GM23338 (cell line): ENCODE measurements around the gene POR.

Source experiments
- CTCF ChIP-seq, 2 experiments: fragments of 200-600 bp in 1 of 2; sonication (generic) in 1 of 2; conservative IDR thresholded peaks; 2 replicates each; pipeline versions ENCODE4 v1.5.1 to v1.6.1; 2016 to 2017; ENCODE audit warnings: antibody characterized with exemption in 2 of 2, low read depth in 2 of 2, mild to moderate bottlenecking in 2 of 2, moderate library complexity in 1 of 2
- TF ChIP-seq, protein P1 (sequence below): fragments of 250-450 bp; sonication (Bioruptor Pico); IDR thresholded peaks from 2 replicates; pipeline ENCODE4 v1.5.0; 2020; ENCODE audit warnings: mild to moderate bottlenecking, moderate library complexity

GRCh38 chr7:75953431-75953830 lies 38.5 kb downstream of the POR start:
- TF ChIP-seq, protein P1, sequence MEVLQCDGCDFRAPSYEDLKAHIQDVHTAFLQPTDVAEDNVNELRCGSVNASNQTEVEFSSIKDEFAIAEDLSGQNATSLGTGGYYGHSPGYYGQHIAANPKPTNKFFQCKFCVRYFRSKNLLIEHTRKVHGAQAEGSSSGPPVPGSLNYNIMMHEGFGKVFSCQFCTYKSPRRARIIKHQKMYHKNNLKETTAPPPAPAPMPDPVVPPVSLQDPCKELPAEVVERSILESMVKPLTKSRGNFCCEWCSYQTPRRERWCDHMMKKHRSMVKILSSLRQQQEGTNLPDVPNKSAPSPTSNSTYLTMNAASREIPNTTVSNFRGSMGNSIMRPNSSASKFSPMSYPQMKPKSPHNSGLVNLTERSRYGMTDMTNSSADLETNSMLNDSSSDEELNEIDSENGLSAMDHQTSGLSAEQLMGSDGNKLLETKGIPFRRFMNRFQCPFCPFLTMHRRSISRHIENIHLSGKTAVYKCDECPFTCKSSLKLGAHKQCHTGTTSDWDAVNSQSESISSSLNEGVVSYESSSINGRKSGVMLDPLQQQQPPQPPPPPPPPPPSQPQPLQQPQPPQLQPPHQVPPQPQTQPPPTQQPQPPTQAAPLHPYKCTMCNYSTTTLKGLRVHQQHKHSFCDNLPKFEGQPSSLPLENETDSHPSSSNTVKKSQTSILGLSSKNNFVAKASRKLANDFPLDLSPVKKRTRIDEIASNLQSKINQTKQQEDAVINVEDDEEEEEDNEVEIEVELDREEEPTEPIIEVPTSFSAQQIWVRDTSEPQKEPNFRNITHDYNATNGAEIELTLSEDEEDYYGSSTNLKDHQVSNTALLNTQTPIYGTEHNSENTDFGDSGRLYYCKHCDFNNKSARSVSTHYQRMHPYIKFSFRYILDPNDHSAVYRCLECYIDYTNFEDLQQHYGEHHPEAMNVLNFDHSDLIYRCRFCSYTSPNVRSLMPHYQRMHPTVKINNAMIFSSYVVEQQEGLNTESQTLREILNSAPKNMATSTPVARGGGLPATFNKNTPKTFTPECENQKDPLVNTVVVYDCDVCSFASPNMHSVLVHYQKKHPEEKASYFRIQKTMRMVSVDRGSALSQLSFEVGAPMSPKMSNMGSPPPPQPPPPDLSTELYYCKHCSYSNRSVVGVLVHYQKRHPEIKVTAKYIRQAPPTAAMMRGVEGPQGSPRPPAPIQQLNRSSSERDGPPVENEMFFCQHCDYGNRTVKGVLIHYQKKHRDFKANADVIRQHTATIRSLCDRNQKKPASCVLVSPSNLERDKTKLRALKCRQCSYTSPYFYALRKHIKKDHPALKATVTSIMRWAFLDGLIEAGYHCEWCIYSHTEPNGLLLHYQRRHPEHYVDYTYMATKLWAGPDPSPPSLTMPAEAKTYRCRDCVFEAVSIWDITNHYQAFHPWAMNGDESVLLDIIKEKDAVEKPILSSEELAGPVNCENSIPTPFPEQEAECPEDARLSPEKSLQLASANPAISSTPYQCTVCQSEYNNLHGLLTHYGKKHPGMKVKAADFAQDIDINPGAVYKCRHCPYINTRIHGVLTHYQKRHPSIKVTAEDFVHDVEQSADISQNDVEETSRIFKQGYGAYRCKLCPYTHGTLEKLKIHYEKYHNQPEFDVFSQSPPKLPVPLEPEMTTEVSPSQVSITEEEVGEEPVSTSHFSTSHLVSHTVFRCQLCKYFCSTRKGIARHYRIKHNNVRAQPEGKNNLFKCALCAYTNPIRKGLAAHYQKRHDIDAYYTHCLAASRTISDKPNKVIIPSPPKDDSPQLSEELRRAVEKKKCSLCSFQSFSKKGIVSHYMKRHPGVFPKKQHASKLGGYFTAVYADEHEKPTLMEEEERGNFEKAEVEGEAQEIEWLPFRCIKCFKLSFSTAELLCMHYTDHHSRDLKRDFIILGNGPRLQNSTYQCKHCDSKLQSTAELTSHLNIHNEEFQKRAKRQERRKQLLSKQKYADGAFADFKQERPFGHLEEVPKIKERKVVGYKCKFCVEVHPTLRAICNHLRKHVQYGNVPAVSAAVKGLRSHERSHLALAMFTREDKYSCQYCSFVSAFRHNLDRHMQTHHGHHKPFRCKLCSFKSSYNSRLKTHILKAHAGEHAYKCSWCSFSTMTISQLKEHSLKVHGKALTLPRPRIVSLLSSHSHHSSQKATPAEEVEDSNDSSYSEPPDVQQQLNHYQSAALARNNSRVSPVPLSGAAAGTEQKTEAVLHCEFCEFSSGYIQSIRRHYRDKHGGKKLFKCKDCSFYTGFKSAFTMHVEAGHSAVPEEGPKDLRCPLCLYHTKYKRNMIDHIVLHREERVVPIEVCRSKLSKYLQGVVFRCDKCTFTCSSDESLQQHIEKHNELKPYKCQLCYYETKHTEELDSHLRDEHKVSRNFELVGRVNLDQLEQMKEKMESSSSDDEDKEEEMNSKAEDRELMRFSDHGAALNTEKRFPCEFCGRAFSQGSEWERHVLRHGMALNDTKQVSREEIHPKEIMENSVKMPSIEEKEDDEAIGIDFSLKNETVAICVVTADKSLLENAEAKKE = no peak
- TF ChIP-seq CTCF (conservative IDR thresholded peaks at IDR 0.05; ENCODE audit: low read depth in 2 of 2) = no peak
